NB4 (cell line): ENCODE results near the gene MYO1D.

Experiments
- CTCF ChIP-seq: IDR thresholded peaks from one replicate; pipeline ENCODE4 v1.5.1; 2012; ENCODE audit warnings: low read depth, low read length
- MAX ChIP-seq: IDR thresholded peaks from 2 replicates; pipeline ENCODE4 v1.6.1; 2011; ENCODE audit warnings: low read depth, low read length

GRCh38 chr17:32627239-32627996 lies 249.5 kb downstream of the MYO1D start:
- no peak for TF ChIP-seq MAX
- no peak for TF ChIP-seq CTCF
